ENCODE measurements around the gene MFSD11.

Gene MFSD11

DNA sequence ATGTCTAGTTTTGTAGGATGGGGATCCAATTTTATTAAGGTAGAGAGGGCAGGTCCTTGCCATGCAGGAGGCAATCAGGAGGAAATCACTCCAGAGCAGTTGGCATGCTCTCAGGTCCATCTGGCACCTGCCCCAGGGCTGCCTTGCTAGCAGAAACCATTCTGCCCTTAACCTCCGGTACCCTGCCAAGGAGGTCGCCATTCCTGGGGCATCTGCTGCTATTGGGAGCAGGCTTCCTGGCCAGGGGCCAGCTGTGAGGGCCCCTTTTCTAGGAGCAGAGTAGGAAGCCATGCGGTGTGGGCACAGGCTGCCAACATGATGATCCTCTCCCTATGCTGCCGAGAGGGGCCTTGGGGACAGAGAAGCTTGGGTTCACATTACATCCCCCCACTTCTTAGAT lies 82.6 kb downstream of the MFSD11 start:
- no peak overlapping the region for H3K27ac ChIP-seq
- TF ChIP-seq, protein P1, sequence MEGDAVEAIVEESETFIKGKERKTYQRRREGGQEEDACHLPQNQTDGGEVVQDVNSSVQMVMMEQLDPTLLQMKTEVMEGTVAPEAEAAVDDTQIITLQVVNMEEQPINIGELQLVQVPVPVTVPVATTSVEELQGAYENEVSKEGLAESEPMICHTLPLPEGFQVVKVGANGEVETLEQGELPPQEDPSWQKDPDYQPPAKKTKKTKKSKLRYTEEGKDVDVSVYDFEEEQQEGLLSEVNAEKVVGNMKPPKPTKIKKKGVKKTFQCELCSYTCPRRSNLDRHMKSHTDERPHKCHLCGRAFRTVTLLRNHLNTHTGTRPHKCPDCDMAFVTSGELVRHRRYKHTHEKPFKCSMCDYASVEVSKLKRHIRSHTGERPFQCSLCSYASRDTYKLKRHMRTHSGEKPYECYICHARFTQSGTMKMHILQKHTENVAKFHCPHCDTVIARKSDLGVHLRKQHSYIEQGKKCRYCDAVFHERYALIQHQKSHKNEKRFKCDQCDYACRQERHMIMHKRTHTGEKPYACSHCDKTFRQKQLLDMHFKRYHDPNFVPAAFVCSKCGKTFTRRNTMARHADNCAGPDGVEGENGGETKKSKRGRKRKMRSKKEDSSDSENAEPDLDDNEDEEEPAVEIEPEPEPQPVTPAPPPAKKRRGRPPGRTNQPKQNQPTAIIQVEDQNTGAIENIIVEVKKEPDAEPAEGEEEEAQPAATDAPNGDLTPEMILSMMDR (conservative IDR thresholded peaks at IDR 0.05): no peak
- no peak for TF ChIP-seq ZFX (IDR thresholded peaks at IDR 0.05)

GRCh38 chr17:76822184-76822778 lies 84.4 kb downstream of the MFSD11 start:
- TF ChIP-seq ZFX (IDR thresholded peaks at IDR 0.05): no peak
- no peak overlapping the region for H3K27ac ChIP-seq

GRCh38 chr17:76824093-76824492 lies 86.2 kb downstream of the MFSD11 start:
- H3K27ac ChIP-seq: no peak overlapping the region
- TF ChIP-seq, protein P1 (conservative IDR thresholded peaks at IDR 0.05): no peak
- no peak for TF ChIP-seq ZFX (IDR thresholded peaks at IDR 0.05)

DNA sequence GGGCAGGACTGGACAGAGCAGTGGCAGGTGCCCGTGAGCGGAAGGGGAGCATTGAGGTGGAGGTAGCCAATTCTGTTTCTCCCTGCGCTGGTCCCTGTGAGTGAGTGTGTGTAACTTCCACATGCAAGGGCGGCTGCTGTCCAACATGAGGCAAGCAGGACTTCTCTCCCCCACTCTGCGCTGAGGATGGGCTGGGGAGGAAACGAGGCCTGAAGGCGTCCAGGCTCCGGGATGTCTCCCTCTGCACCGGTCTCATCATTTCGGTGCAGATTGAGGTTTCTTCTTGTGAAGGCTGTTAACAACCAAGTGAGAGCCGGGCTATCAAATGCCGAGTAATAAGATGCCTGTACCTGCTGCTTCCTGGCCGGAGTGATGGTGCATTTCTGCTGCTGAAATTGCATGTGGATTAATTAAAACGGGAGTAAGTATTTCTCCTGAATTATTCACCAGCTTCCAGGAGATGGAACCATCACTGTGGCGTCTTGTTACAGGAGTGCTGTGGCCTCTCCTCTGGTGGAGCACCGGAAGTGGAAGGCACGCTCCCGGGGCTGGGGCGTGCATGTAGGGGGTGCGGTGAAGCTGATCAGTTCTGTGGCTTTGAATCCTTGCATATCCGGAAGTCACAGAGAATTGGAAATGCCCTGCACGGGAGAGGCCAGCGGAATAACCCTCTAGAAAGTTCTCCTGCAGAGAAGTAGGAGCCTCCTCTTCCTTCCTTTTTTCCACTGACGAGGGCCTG lies 88.6 kb downstream of the MFSD11 start:
- H3K27ac ChIP-seq: no peak overlapping the region
- TF ChIP-seq, protein P1 (conservative IDR thresholded peaks at IDR 0.05): no peak
- TF ChIP-seq ZFX (IDR thresholded peaks at IDR 0.05): no peak

GRCh38 chr17:76827736-76828135 lies 89.8 kb downstream of the MFSD11 start:
- H3K27ac ChIP-seq: no peak overlapping the region
- TF ChIP-seq ZFX (IDR thresholded peaks at IDR 0.05): no peak
- TF ChIP-seq, protein P1 (conservative IDR thresholded peaks at IDR 0.05): no peak
